Ovary (tissue), 3 donors: ENCODE measurements around the gene SHISA9.

ENCODE experiments used
- EP300 ChIP-seq: sonication (generic); formaldehyde crosslinking; IDR thresholded peaks from one replicate; pipeline ENCODE4 v1.6.1; 2017; ENCODE audit warnings: antibody characterized with exemption
- POLR2A ChIP-seq: fragments of 450-650 bp; IDR thresholded peaks from one replicate; pipeline ENCODE4 v1.6.1; 2017; ENCODE audit warnings: antibody characterized with exemption, mild to moderate bottlenecking, moderate library complexity
- TF ChIP-seq, protein P1 (sequence below), 3 donors: fragments of 450-650 bp in 2 of 3; fragments of 200-600 bp in 1 of 3; IDR thresholded peaks; one replicate each; pipeline versions ENCODE4 v1.5.1 to v1.8.0; 2016 to 2022; ENCODE audit warnings: antibody characterized with exemption in 3 of 3, mild to moderate bottlenecking in 1 of 3
- donor health status: DM: no; HTN: no; CAD: no.

DNA sequence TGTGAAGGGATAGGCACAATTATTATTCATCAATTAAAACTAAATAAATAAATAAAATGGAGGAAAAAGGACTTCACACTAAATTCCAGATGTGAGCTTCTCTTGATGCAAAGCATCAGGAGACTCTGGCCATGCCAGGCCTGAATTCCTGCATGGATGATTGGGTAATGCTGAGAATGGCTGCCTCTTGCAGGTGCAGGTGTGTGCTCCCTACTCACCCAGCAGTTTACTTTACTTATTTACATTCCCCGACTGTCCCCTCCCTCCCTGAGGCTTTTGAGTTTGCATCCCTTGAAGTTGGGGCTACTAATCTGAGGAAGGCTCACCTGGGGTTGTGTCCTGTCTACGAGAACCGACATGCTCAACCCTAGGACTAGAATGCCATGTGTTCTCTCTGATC is 200.4 kb downstream of the SHISA9 start:
- TF ChIP-seq, protein P1, sequence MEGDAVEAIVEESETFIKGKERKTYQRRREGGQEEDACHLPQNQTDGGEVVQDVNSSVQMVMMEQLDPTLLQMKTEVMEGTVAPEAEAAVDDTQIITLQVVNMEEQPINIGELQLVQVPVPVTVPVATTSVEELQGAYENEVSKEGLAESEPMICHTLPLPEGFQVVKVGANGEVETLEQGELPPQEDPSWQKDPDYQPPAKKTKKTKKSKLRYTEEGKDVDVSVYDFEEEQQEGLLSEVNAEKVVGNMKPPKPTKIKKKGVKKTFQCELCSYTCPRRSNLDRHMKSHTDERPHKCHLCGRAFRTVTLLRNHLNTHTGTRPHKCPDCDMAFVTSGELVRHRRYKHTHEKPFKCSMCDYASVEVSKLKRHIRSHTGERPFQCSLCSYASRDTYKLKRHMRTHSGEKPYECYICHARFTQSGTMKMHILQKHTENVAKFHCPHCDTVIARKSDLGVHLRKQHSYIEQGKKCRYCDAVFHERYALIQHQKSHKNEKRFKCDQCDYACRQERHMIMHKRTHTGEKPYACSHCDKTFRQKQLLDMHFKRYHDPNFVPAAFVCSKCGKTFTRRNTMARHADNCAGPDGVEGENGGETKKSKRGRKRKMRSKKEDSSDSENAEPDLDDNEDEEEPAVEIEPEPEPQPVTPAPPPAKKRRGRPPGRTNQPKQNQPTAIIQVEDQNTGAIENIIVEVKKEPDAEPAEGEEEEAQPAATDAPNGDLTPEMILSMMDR (IDR thresholded peaks at IDR 0.05): no peak
- TF ChIP-seq POLR2A: no peak
- TF ChIP-seq EP300: no peak
